Endothelial cell of umbilical vein (primary cell): ENCODE measurements around the gene EXOC3L1. TPM values are rescaled to one million over a fixed set of nuclear protein-coding genes. Genes with fewer than 3 reads are reported as not detected.

Experiments
- BruUV-seq: library from RNA; stranded (reverse); fragments of 400-500 nt; replicated peaks from 2 replicates; lab custom pipeline; 2021; lab: Mats Ljungman, UMichigan
- CTCF ChIA-PET: fragments of 300-600, 350-600 bp; sonication (Branson Sonifier 250); formaldehyde crosslinking; loops from one replicate; lab custom pipeline; 2021; ENCODE audit warnings: antibody characterized with exemption, inconsistent platforms; lab: Charles Lee
- POLR2A ChIA-PET: fragments of 300-600, 350-600 bp; sonication (Branson Sonifier 250); formaldehyde crosslinking; loops from one replicate; lab custom pipeline; 2021; ENCODE audit warnings: antibody characterized with exemption, inconsistent platforms; lab: Charles Lee
- DNase-seq: peaks from one replicate; pipeline ENCODE4 v3.0.0-alpha.2; 2011; ENCODE audit warnings: low read depth, low spot score
- FAIRE-seq: peaks from 2 replicates; lab custom pipeline; 2011; peaks lifted over from hg19 to GRCh38; lab: Jason Lieb, UNC
- H2AFZ ChIP-seq: 2 replicates; pipeline ENCODE4 v1.6.0; 2012; ENCODE audit warnings: low read depth, low read length, control low read depth, inconsistent platforms
- H3K27ac ChIP-seq: 2 replicates; pipeline ENCODE4 v1.5.1; 2011; ENCODE audit warnings: low read depth, mild to moderate bottlenecking, control low read depth, low read length, moderate library complexity; ENCODE audit not compliant: insufficient read depth
- H3K27me3 ChIP-seq, 2 experiments: 2 replicates each; pipeline versions ENCODE4 v1.6.0 to v1.6.1; 2011; ENCODE audit warnings: low read length in 2 of 2, mixed read lengths in 1 of 2; ENCODE audit not compliant: control insufficient read depth in 2 of 2, insufficient read depth in 2 of 2
- H3K36me3 ChIP-seq, 2 experiments: 2 replicates in 1 of 2; 3 replicates in 1 of 2; pipeline ENCODE4 v1.5.1; 2011; ENCODE audit warnings: low read length in 2 of 2, mild to moderate bottlenecking in 1 of 2, moderate library complexity in 1 of 2; ENCODE audit not compliant: control insufficient read depth in 2 of 2, insufficient read depth in 2 of 2; ENCODE audit errors: extremely low read depth in 1 of 2
- H3K4me1 ChIP-seq: 3 replicates; pipeline ENCODE4 v1.5.1; 2011; ENCODE audit warnings: mild to moderate bottlenecking, low read length; ENCODE audit not compliant: control insufficient read depth, insufficient read depth; ENCODE audit errors: extremely low read depth
- H3K4me2 ChIP-seq: 2 replicates; pipeline ENCODE4 v1.6.1; 2011; ENCODE audit warnings: low read length, control low read depth, mixed read lengths; ENCODE audit not compliant: insufficient read depth
- H3K4me3 ChIP-seq, 3 experiments: fragments of 200-600 bp in 1 of 3; sonication (generic), shearing (Covaris generic) in 1 of 3; replicated peaks in 1 of 3; 2 replicates each; pipeline ENCODE4 v1.5.1; 2011 to 2016; ENCODE audit warnings: control low read depth in 3 of 3, low read length in 3 of 3, mild to moderate bottlenecking in 2 of 3, inconsistent platforms in 1 of 3, low read depth in 1 of 3, moderate library complexity in 1 of 3; ENCODE audit not compliant: insufficient read depth in 1 of 3
- H3K79me2 ChIP-seq: 2 replicates; pipeline ENCODE4 v1.6.0; 2012; ENCODE audit warnings: low read length, inconsistent platforms; ENCODE audit not compliant: control insufficient read depth, insufficient read depth
- H3K9ac ChIP-seq: replicated peaks from 2 replicates; pipeline ENCODE3; 2011; ENCODE audit warnings: low read length, control low read depth; ENCODE audit not compliant: insufficient read depth; ENCODE audit errors: extremely low read depth
- H3K9me1 ChIP-seq: replicated peaks from 3 replicates; pipeline ENCODE4 v1.6.0; 2011; ENCODE audit warnings: mild to moderate bottlenecking, low read length; ENCODE audit not compliant: control insufficient read depth, insufficient read depth; ENCODE audit errors: extremely low read depth
- H3K9me3 ChIP-seq: replicated peaks from 2 replicates; pipeline ENCODE4 v1.5.1; 2012; ENCODE audit warnings: low read length, inconsistent platforms; ENCODE audit not compliant: control insufficient read depth, insufficient read depth
- H4K20me1 ChIP-seq: replicated peaks from 2 replicates; pipeline ENCODE3; 2011; ENCODE audit warnings: mild to moderate bottlenecking, low read length; ENCODE audit not compliant: control insufficient read depth, insufficient read depth; ENCODE audit errors: extremely low read depth
- EZH2 ChIP-seq: IDR thresholded peaks from 2 replicates; pipeline ENCODE4 v1.6.1; 2012; ENCODE audit warnings: borderline replicate concordance, low read depth, mild to moderate bottlenecking, moderate library complexity, low read length, inconsistent platforms; ENCODE audit not compliant: severe bottlenecking
- FOS ChIP-seq: IDR thresholded peaks from 2 replicates; pipeline ENCODE4 v1.6.1; 2011; ENCODE audit warnings: mild to moderate bottlenecking, low read length, moderate library complexity, borderline replicate concordance; ENCODE audit not compliant: insufficient read depth
- JUN ChIP-seq: IDR thresholded peaks from 2 replicates; pipeline ENCODE4 v1.6.1; 2011; ENCODE audit warnings: borderline replicate concordance, low read depth; ENCODE audit not compliant: insufficient read length, insufficient read depth
- POLR2A ChIP-seq: IDR thresholded peaks from 2 replicates; pipeline ENCODE4 v1.6.1; 2012; ENCODE audit warnings: low read depth, mild to moderate bottlenecking, control low read depth, low read length
- POLR2AphosphoS5 ChIP-seq: IDR thresholded peaks from 2 replicates; pipeline ENCODE4 v1.6.1; 2012; ENCODE audit warnings: low read depth, mild to moderate bottlenecking, control low read depth, low read length, moderate library complexity; ENCODE audit not compliant: insufficient read depth
- dilution Hi-C: fragments of 300-500 bp; cut with MboI; formaldehyde crosslinking; loops from one replicate; pipeline ENCODE4 v1.15.0; 2019; ENCODE audit warnings: low sequenced_read_pairs; ENCODE audit not compliant: extremely low pct_ligation_motif_present
- intact Hi-C: fragments of 100-400 bp; cut with micrococcal nuclease; formaldehyde crosslinking; loops from one replicate; pipeline ENCODE4 v1.10.0; 2022
- polyA plus RNA-seq, 4 experiments: library from polyadenylated mRNA; depleted of rRNA in 3 of 4; stranded (reverse) in 3 of 4; unstranded in 1 of 4; fragments of >200 nt; gene quantifications; 2 replicates each; pipeline versions ENCODE4 v1.2.1 to v1.2.3, GENCODE V29; 2011 to 2012; ENCODE audit warnings: missing spikeins in 1 of 4
- total RNA-seq: library from RNA; stranded (reverse); gene quantifications from 2 replicates; pipeline ENCODE4 v1.2.3, GENCODE V29; 2021
- TF ChIP-seq, protein P1 (sequence below), 2 donors: IDR thresholded peaks; 1 replicate in 1 of 2; 2 replicates in 1 of 2; pipeline ENCODE4 v1.5.1; 2011; ENCODE audit warnings: low read length in 2 of 2, mild to moderate bottlenecking in 2 of 2, moderate library complexity in 2 of 2, control low read depth in 1 of 2, inconsistent platforms in 1 of 2, low read depth in 1 of 2; ENCODE audit not compliant: insufficient read depth in 1 of 2; ENCODE audit errors: extremely low read depth in 1 of 2
- TF ChIP-seq, protein P2 (sequence below): IDR thresholded peaks from 2 replicates; pipeline ENCODE4 v1.6.1; 2011; ENCODE audit not compliant: insufficient read depth, insufficient read length

Gene EXOC3L1
- total and polyA plus RNA-seq, 2 donors (not counting 3 experiments of a cell fraction or from before 2014, with no cell fraction given) = 10.8 to 11.6 TPM

DNA sequence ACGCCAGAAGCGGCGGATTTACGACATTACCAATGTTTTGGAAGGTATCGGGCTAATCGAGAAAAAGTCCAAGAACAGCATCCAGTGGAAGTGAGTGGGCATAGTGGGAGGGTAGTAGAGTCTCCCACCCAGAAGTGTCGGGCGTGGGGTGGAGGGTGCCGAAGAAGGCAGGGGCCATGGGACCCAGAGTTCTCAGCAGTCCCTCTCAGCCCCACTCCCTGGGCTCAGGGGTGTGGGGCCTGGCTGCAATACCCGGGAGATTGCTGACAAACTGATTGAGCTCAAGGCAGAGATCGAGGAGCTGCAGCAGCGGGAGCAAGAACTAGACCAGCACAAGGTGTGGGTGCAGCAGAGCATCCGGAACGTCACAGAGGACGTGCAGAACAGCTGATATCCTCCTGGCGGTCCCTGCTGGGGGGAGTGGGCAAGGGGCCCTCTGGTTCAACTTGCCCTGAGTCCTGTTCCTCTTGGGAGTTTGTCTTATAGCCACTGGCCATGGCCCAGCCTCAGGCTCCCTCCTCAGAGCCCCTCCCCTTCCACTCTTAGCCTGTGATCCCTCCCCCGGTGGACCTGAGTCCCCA lies 2.9 kb upstream of the EXOC3L1 start:
- no peaks in the 10 kb centered on the region for H3K27me3 ChIP-seq
- H3K36me3 ChIP-seq = peaks cover 19 to 34% of the 10 kb centered on the region in 2 experiments
- peak overlapping the region; percentile 91 for H3K9ac ChIP-seq
- H3K9me3 ChIP-seq = no peaks in the 10 kb centered on the region
- H3K4me1 ChIP-seq = peaks cover 36% of the 10 kb centered on the region
- peak overlapping the region; percentile 54 to 83 (median 57) for H3K4me3 ChIP-seq
- H3K27ac ChIP-seq = peak overlapping the region; percentile 88
- peak; percentile 26 for FAIRE-seq
- dilution Hi-C loops (no loop called here), intact Hi-C loops (loop anchor here (1.0 to 10.0 kb wide), 3 partner anchors 9 to 202 kb away; partner anchors contain the start of genes TMEM208 and TPPP3)
- H2AFZ ChIP-seq = no peak overlapping the region
- no peaks in the 10 kb centered on the region for H3K9me1 ChIP-seq
- TSS peak; percentile 20 for BruUV-seq
- no peaks in the 10 kb centered on the region for H4K20me1 ChIP-seq
- H3K4me2 ChIP-seq = peak overlapping the region; percentile 69
- ChIA-PET POLR2A (interaction anchor here (1.0 kb wide), 1 partner anchor 51 kb away, joined by 3 read pairs; no protein-coding TSS in a partner anchor), CTCF (interaction anchor here (1.1 to 1.5 kb wide), 4 partner anchors 10 to 207 kb away, joined by 3 to 6 read pairs (median 4); no protein-coding TSS in a partner anchor)
- no peak for DNase-seq
- H3K79me2 ChIP-seq = peaks cover 46% of the 10 kb centered on the region
- TF ChIP-seq FOS (no peak), JUN (no peak), POLR2A (no peak), POLR2AphosphoS5 (no peak), EZH2 (no peak)
- TF ChIP-seq, protein P1, sequence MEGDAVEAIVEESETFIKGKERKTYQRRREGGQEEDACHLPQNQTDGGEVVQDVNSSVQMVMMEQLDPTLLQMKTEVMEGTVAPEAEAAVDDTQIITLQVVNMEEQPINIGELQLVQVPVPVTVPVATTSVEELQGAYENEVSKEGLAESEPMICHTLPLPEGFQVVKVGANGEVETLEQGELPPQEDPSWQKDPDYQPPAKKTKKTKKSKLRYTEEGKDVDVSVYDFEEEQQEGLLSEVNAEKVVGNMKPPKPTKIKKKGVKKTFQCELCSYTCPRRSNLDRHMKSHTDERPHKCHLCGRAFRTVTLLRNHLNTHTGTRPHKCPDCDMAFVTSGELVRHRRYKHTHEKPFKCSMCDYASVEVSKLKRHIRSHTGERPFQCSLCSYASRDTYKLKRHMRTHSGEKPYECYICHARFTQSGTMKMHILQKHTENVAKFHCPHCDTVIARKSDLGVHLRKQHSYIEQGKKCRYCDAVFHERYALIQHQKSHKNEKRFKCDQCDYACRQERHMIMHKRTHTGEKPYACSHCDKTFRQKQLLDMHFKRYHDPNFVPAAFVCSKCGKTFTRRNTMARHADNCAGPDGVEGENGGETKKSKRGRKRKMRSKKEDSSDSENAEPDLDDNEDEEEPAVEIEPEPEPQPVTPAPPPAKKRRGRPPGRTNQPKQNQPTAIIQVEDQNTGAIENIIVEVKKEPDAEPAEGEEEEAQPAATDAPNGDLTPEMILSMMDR (IDR thresholded peaks at IDR 0.05; ENCODE audit: extremely low read depth in 1 of 2, insufficient read depth in 1 of 2, low read depth in 1 of 2, low read length in 2 of 2) = no peak
- TF ChIP-seq, protein P2, sequence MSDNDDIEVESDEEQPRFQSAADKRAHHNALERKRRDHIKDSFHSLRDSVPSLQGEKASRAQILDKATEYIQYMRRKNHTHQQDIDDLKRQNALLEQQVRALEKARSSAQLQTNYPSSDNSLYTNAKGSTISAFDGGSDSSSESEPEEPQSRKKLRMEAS = no peak
